OCI-M2 (cell line): ENCODE measurements around the gene CARD14.
"Not testable (repeated sequence)": the region's sequence is repeated elsewhere in the genome, so short reads cannot be mapped to it uniquely, and the experiment has no call there.

Experiments
- DNase-seq: peaks from one replicate; lab custom pipeline; 2025; ENCODE audit not compliant: unreplicated experiment; lab: John Stamatoyannopoulos, UW

CARD14 gene

GRCh38 chr17:80147035-80147822, 22.6 kb upstream of the CARD14 start, which contains the start of gene EIF4A3:
TSS of gene EIF4A3 (minus strand) at chr17:80147128. CDS start at chr17:80146961, 167 bp downstream.
- DNase-seq = peak; percentile 81

- no peak for DNase-seq
Measured at GRCh38 chr17:80151333-80151732, 18.5 kb upstream of the CARD14 start.

DNA sequence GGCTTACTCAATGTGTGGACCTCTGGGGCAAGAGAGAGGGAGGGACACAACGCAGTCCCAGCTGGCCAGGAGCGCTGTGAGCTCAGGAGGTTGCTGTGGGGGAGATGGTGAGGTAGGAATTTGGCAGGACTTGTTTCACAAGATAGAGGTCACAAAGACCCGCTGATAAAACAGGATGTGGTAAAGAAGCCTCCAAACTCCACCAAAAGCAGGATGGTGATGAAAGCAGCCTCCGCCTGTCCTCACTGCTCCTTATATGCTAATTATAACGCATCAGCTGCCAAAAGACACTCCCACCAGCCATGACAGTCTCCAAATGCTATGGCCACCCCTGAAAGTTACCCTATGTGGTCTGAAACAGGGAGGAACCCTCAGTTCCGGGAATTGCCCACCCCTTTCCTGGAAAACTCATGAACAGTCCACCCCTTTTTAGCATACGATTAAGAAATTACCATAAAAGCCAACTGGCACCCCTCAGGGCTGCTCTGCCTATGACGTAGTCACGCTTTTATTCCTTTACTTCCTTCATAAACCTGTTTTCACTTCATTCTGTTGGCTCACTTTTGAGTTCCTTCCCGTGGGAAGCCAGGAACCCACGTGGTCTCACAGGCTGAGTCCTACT, 17.6 kb upstream of the CARD14 start:
- no peak for DNase-seq

- DNase-seq = no peak
Measured at GRCh38 chr17:80153004-80153403, 16.8 kb upstream of the CARD14 start.

GRCh38 chr17:80154166-80154565, 15.7 kb upstream of the CARD14 start:
- DNase-seq = no peak

DNA sequence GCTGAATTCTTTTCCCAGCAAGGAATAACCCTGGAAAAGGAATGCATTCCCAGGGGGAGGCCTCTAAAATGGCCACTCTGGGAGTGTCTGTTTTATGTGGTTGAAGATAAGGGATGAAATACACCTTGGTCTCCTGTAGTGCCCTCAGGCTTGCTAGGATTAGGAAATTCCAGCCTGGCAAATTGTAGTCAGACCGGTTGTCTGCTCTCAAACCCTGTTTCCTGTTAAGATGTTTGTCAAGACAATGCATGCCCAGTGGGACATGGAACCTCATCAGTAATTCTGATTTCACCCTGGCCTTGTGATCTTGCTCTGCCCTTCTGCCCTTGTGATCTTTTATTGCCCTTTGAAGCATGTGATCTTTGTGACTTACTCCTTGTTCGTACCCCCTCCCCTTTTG, 14.2 kb upstream of the CARD14 start:
- not testable (repeated sequence) for DNase-seq

DNA sequence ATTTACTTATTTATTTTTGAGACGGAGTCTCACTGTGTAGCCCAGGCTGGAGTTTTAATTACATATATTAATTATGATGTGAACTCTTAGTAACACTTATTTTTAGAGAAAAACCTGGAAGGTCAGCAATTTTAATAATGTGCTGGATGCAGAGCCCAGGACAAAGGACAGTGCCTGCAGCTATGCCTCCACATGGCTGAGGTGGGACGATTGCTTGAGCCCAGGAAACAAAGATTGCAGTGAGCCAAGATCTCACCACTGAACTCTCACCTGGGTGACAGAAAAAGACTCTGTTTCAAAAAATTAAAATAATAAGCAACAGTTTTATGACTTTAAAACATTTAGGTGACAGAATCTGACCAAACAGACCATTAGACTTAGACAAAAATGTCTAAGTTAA, 11.0 kb upstream of the CARD14 start:
- no peak for DNase-seq

DNA sequence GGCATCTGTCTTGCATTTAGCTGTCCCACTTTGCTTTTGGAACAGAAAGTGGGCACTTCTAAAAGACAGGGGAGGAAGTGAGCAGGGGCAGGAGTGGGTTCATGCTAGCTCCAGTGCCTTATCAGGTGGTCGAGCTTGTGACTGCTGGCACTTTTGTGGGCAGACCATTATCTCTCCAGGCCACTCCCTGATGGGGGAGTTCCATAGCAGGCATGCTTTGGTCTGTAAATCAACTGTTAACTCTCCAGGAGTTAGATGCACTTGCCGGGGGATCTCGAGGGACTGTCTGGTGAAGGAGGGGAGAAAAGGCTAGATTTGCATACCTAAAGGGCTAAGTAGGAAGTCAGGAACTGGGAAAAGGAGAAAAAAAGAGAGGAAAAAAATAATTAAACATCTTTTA, 9.3 kb upstream of the CARD14 start:
- DNase-seq = no peak

DNA sequence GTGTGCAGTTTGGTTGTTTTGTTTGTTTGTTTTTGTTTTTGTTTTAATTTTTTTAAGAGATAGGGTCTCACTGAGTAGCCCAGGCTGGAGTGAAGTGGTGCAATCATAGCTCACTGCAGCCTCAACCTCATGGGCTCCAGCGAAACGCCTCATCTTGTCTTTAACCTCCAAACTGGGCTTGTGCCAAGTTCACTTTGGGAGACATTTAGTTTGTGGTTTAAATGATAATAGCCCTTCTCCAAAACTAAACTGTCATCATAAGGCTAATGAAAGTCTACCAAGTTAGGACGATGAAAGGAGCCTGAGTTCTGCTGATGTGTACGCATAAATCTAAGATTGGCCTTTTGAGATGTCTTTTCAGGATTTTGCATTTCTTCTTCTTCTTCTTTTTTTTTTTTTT, 6.5 kb upstream of the CARD14 start:
- DNase-seq = no peak

DNA sequence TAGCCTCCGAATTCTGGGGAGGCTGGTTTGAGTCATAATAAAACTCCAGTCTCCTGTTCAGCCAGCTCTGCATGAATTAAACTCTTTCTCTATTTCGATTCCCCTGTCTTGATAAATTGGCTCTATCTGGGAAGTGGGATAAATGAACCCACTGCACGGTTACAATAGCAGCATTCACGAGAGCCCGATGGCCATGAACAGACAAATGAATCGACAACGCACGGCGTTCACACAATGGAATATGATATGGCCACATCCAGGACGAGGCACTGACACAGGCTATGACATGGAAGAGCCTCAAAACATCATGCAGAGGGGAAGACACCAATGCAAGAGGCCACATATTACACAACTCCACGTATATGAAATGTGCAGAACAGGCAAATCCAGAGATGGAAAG, 5.6 kb upstream of the CARD14 start:
- DNase-seq = no peak

DNA sequence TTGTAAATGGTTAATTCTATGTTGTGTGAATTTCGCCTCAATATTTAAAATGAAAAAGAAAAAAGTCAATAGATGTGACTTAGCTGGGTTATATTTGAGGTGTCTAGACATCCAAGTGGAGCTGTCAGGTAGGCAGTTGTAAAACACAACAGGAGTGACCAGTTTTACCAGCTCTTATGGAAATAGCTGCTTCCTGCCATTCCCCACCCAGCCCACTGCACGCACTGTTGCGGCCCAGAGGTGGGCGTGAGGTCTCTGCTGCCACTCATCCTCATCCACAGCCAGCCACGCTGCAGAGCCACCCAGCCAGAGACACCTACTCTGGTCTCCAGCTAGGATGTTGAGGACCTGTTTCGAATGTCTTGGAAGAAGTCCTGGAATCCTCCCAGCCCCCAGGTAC, 3.4 kb upstream of the CARD14 start:
- no peak for DNase-seq

GRCh38 chr17:80168371-80168770, 1.5 kb upstream of the CARD14 start:
- DNase-seq = no peak

- DNase-seq = no peak
Measured at GRCh38 chr17:80169107-80169506, 723 bp upstream of the CARD14 start.

DNA sequence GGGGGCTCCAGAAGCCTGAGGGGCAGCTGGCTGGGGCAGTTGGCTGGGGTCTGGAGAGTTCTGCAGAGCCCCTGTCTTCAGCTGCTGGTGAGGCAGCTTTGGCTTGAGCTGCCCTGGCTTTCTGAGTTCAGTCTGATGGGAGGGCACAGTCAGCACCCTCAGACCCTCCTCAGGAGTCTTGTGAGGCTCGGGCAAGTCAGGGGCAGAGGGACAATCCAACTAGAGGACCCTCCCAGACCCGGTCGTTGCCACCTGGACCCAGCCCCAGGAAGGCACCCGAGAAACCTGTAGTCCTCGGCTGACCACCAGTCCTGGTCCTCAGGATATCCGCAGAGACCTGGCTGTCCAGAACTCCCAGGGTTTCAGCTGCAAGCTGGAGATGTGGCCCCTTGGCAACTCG, 1.9 kb downstream of the CARD14 start:
- no peak for DNase-seq

DNA sequence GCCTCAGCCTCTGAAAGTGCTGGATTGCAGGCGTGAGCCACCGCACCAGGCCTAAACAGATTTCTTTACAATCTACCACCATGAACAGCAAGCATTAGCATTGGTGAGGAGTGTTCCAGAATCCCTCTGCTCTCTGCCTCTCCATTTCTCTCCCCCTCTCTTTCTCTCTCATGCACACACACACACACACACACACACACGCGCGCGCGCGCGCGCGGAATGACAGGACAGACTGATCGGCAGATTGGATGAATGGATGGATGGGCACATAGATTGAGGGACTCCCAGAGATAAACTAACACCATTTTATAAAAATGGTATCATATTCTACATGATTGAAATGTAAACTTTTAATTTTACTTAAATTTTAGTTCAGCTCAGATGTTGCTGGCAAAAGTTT, 3.3 kb downstream of the CARD14 start:
- no peak for DNase-seq

DNA sequence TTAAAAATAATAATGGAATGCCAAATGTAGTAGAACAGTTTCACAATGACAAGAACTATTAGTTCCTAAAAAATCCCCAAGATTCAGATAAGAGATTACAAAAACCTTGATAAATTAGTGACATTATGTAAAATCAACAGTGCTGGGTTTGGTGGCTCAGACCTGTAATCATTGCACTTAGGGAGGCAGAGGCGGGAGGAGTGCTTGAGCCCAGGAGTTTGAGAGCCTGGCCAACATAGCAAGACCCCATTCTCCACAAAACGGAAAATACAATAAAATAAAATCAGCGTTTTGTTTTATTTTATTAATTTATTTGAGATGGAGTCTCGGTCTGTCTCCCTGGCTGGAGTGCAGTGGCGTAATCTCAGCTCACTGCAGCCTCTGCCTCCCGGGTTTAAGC, 4.1 kb downstream of the CARD14 start:
- no peak for DNase-seq

DNA sequence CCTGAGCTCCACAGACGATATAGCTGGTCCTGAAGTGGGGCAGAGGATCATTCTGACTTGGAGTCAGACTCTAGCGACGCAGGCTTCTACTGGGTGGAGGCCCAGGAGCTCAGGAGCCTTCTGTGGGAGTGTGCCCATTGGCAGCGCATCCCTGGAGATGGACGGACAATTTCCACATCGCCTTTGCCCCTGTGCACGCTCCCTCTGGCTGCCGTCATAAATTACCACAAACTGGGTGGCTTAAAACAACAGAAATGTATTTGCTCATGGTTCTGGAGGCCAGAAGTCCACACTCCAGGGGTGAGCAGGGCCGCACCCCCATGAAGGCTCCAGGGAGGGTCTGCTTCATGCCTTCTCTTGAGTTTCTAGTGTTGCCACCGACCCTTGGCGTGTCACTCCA, 6.9 kb downstream of the CARD14 start:
- DNase-seq = no peak

- DNase-seq = no peak
Measured at GRCh38 chr17:80177986-80178595, 8.3 kb downstream of the CARD14 start.

GRCh38 chr17:80180192-80180591, 10.4 kb downstream of the CARD14 start:
- DNase-seq = no peak

DNA sequence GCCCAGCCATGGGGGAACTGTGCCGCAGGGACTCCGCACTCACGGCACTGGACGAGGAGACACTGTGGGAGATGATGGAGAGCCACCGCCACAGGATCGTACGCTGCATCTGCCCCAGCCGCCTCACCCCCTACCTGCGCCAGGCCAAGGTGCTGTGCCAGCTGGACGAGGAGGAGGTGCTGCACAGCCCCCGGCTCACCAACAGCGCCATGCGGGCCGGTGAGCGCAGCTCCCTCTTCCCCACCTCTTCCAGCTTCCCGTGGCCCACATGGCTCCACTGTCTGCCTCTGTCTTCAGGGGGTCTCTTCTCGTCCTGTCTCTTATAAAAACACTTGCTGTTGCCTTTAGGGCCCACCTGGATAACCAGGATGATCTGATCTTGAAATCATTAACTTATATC, 11.6 kb downstream of the CARD14 start:
- DNase-seq = no peak

DNA sequence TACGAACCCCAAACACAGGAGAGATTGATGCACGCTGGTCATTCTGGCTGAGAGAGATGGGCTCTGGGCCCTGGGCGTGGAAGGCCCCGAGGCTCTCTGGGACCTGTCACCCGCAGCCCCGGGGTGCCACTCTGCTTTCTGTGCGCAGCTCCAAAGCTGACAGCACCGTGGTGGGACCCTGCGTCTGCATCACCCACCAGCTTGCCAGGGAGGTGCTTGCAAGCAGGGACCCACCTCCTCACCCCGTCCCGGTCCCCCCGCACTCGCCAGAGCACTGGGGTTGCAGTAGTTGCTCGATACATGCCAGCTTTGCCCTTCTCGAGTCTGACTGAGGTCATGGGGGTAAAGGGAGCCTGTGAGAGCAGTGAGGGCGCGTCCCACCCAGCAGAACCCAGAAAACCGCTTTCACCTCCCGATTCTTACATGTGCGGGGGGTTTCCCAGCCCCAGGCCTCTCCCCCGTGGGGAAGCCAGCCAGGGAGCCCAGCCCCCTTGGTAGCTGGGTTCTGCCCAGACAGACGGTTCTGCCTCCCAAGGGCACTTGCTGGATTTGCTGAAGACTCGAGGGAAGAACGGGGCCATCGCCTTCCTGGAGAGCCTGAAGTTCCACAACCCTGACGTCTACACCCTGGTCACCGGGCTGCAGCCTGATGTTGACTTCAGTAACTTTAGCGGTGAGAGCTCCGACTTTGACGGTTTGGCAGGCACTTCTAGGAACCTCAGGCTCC, 12.5 kb downstream of the CARD14 start:
- DNase-seq = no peak

DNA sequence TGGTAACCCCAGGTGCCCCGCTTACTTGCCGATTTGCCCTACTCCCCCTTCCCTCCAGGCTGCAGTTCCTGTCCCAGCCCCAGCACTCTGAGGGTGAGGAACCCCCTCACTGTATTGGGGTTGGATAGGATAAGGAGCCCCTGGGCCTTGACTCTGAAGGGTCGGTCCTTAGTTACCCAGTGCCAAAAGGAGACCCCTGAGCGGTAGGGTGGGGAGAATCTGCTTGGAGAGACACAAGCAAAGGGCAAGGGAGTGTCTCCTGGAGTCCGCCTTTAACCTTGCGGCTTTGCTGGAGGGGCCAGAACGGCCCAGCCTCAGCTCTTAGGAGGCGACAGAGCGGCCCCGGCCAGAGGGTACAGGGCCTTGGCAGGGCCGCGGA, 13.0 kb downstream of the CARD14 start:
- DNase-seq = no peak
